Measurements from ENCODE around the gene SPATA21. TPM values are rescaled to one million over a fixed set of nuclear protein-coding genes. Genes with fewer than 3 reads are reported as not detected.

Gene SPATA21
- total and polyA plus RNA-seq, 10 of the 15 experiments (the other 5 are each of a cell fraction or from before 2014, with no cell fraction given): 0.05 to 1.1 (median 0.24) TPM; not detected in 1

GRCh38 chr1:16366722-16367257 lies 70.4 kb downstream of the SPATA21 start, which contains the start of gene SZRD1 (continued):
- no peak for TF ChIP-seq NR2F1 (conservative IDR thresholded peaks at IDR 0.05)
- TF ChIP-seq HDAC2 (IDR thresholded peaks at IDR 0.05): no peak
- no peak; the same call in 1 of the 2 replicates for TF ChIP-seq PML (IDR thresholded peaks at IDR 0.05; ENCODE audit: low read length)
- no peak for TF ChIP-seq RB1 (IDR thresholded peaks at IDR 0.05; ENCODE audit: borderline replicate concordance)
- TF ChIP-seq MTA2 (IDR thresholded peaks at IDR 0.05; ENCODE audit: low read depth): no peak
- no peak for TF ChIP-seq ZNF24 (IDR thresholded peaks at IDR 0.05)
- 0 out of 3 replicates have a peak, but pooled peaks of 1 of the 2 experiments have one; percentile 29 for TF ChIP-seq EGR1 (IDR thresholded peaks at IDR 0.05; ENCODE audit: borderline replicate concordance in 1 of 2, low read depth in 2 of 2, low read length in 2 of 2)
- TF ChIP-seq NFXL1 (IDR thresholded peaks at IDR 0.05; ENCODE audit: borderline replicate concordance): no peak
- TF ChIP-seq MXI1 (IDR thresholded peaks at IDR 0.05; ENCODE audit: low read depth, low read length): 0 out of 2 replicates have a peak, but pooled peaks have one; percentile 42
- no peak for TF ChIP-seq GATAD2B (conservative IDR thresholded peaks at IDR 0.05; ENCODE audit: low read depth)
- TF ChIP-seq, protein P1, sequence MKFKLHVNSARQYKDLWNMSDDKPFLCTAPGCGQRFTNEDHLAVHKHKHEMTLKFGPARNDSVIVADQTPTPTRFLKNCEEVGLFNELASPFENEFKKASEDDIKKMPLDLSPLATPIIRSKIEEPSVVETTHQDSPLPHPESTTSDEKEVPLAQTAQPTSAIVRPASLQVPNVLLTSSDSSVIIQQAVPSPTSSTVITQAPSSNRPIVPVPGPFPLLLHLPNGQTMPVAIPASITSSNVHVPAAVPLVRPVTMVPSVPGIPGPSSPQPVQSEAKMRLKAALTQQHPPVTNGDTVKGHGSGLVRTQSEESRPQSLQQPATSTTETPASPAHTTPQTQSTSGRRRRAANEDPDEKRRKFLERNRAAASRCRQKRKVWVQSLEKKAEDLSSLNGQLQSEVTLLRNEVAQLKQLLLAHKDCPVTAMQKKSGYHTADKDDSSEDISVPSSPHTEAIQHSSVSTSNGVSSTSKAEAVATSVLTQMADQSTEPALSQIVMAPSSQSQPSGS (IDR thresholded peaks at IDR 0.05; ENCODE audit: low read length): no peak
- no peak for TF ChIP-seq BCL3 (IDR thresholded peaks at IDR 0.05; ENCODE audit: borderline replicate concordance, insufficient read depth, low read depth, low read length, poor library complexity, severe bottlenecking)
- TF ChIP-seq ZNF592 (IDR thresholded peaks at IDR 0.05): no peak
- no peak for TF ChIP-seq ETV6 (conservative IDR thresholded peaks at IDR 0.05 in 1 of 2, IDR thresholded peaks at IDR 0.05 in 1 of 2; ENCODE audit: borderline replicate concordance in 1 of 2, low read depth in 1 of 2)
- TF ChIP-seq KAT2A (conservative IDR thresholded peaks at IDR 0.05; ENCODE audit: control insufficient read depth, low read depth, low read length): no peak
- no peak for TF ChIP-seq SMAD1 (IDR thresholded peaks at IDR 0.05; ENCODE audit: low read depth, partially characterized antibody)
- TF ChIP-seq, protein P2, sequence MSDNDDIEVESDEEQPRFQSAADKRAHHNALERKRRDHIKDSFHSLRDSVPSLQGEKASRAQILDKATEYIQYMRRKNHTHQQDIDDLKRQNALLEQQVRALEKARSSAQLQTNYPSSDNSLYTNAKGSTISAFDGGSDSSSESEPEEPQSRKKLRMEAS (IDR thresholded peaks at IDR 0.05; ENCODE audit: low read depth, low read length): no peak
- 0 out of 2 replicates have a peak, but pooled peaks have one; percentile 6 for TF ChIP-seq MYB (IDR thresholded peaks at IDR 0.05; ENCODE audit: borderline replicate concordance, low read depth, low read length)
- TF ChIP-seq TAF1 (IDR thresholded peaks at IDR 0.05; ENCODE audit: borderline replicate concordance, low read depth, low read length): peak; percentile 89; the same call in 1 of the 2 replicates

All from GM12878 (cell line).